ENCODE results near the gene AK8. TPM values are rescaled to one million over a fixed set of nuclear protein-coding genes. Genes with fewer than 3 reads are reported as not detected.

Gene AK8
- total RNA-seq, 1 donor from 2014 or later: 2.1 TPM

DNA sequence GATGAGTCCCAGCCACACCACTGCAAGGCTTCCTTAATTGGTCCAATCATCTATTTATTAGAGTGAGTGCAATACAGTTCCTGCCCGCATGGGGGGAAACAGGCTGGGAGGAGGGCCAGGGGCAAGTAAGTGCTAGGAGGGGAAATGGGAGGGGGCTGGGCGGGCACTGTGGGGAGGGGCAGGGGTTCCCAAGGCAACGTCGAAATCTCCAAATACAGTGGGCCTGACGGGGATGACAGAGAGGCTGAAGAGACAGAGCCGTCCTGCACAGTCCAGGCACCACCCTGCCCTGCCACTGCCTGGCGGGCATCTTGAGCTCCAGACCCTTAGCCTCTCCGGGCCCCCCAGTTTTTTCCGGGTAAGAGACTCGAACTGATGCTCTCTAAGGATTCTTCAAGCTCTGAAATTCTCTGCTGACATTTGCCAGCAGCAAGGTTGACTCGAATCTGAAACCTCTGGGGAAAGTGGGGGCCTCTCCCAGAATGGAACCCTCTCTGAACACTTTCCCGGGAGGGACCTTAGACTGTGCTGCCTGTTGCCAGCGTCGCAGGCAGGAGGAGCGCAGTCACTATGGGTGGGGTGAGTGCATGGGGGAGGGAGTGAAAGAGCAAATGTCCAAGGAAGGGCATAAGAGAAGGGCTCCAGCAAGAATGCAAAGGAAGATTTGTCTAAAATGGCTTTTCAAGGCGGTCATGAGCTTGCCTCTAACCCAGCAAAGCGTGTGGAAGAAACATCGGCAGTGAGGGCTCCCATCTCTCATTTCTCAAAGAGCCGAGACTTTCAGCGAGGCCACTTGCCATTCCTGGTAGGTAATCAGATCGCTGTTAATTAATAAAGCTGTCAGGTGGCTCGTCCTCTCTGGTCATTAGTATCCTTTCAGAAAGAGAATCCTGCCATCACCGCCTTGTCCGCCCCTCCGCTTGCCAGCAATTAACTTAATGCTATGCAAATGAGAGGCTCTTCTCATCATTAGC lies 108.9 kb downstream of the AK8 start:
- H3K27me3 Mint-ChIP-seq (ENCODE audit: low read depth): peaks cover 2% of the 10 kb centered on the region
- peak in 1 of 2 experiments; percentile 37 for DNase-seq (ENCODE audit: low spot score in 2 of 2, unreplicated experiment in 2 of 2)
- peak overlapping the region; percentile 94 for H3K4me3 Mint-ChIP-seq
- peaks cover 8% of the 10 kb centered on the region for H3K36me3 Mint-ChIP-seq
- H3K27ac Mint-ChIP-seq: peak overlapping the region; percentile 95
- TF ChIP-seq, protein P1, sequence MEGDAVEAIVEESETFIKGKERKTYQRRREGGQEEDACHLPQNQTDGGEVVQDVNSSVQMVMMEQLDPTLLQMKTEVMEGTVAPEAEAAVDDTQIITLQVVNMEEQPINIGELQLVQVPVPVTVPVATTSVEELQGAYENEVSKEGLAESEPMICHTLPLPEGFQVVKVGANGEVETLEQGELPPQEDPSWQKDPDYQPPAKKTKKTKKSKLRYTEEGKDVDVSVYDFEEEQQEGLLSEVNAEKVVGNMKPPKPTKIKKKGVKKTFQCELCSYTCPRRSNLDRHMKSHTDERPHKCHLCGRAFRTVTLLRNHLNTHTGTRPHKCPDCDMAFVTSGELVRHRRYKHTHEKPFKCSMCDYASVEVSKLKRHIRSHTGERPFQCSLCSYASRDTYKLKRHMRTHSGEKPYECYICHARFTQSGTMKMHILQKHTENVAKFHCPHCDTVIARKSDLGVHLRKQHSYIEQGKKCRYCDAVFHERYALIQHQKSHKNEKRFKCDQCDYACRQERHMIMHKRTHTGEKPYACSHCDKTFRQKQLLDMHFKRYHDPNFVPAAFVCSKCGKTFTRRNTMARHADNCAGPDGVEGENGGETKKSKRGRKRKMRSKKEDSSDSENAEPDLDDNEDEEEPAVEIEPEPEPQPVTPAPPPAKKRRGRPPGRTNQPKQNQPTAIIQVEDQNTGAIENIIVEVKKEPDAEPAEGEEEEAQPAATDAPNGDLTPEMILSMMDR (IDR thresholded peaks at IDR 0.05; ENCODE audit: unreplicated experiment): peak; percentile 45
- H3K4me1 Mint-ChIP-seq: peaks cover 13% of the 10 kb centered on the region
- H3K9me3 Mint-ChIP-seq: peaks cover 36% of the 10 kb centered on the region

DNA sequence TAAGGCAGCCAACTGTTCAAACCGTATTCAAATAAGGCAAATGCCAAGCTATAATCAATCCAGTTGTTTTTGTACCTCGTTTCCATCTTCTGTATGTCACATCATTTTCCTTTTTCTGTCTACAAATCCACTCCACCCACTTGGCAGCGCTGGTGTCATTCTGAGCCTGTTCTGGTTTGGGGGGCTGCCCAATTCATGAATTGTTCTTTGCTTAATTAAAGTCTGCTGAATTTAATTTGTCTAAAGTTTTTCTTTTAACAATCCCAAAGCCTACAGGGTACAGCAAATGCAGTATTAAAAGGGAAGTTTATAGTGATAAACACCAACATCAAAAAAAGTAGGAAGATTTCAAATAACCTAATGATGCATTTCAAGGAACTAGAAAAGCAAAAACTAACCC lies 114.5 kb downstream of the AK8 start:
- Mint-ChIP-seq H3K27ac (no peak overlapping the region), H3K4me3 (no peak overlapping the region), H3K36me3 (peaks cover 2% of the 10 kb centered on the region), H3K4me1 (peaks cover 2% of the 10 kb centered on the region), H3K9me3 (peaks cover 23% of the 10 kb centered on the region), H3K27me3 (ENCODE audit: low read depth) (peaks cover 4% of the 10 kb centered on the region)
- no peak for DNase-seq (ENCODE audit: low spot score in 2 of 2, unreplicated experiment in 2 of 2)
- TF ChIP-seq, protein P1 (IDR thresholded peaks at IDR 0.05; ENCODE audit: unreplicated experiment): no peak

DNA sequence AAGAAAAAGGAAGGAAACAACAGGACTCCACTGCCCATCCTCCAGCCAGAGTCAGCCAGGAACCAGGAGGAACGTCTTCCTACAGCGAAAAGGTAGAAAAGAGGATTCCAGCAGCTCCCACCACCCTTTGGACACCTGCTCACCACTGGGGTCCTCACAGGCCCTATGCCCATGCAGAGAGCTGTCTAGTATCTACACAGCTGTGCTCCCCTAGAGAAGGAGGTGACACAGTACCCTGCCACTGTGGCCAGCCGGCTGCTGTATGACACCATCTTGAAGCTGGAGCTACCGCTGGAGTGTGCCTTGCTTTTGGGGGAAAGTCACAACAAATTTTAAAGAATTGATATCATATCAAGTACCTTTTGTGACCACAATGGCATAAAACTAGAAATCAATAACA lies 115.2 kb downstream of the AK8 start:
- Mint-ChIP-seq H3K27me3 (ENCODE audit: low read depth) (peaks cover 4% of the 10 kb centered on the region), H3K4me3 (no peak overlapping the region), H3K9me3 (peaks cover 23% of the 10 kb centered on the region), H3K27ac (no peak overlapping the region), H3K36me3 (peaks cover 2% of the 10 kb centered on the region), H3K4me1 (no peaks in the 10 kb centered on the region)
- DNase-seq (ENCODE audit: low spot score in 2 of 2, unreplicated experiment in 2 of 2): no peak
- TF ChIP-seq, protein P1 (IDR thresholded peaks at IDR 0.05; ENCODE audit: unreplicated experiment): no peak

DNA sequence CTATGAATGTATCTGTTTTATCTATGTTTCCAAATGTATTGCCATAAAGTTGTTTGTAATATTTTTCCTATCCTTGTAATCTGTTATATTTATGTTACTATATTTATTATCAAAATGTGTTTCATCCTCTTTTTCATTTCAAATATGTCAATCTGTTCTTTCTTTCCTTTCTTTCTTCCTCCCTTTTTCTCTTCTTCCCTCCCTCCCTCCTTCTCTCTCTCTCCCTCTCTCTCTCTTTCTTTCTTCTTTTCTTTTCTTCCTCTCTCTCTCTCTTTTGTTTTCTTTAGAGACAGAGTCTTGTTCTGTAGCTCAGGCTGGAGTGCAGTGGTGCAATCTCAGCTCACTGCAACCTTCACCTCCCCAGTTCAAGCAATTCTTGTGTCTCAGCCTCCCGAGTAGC lies 116.5 kb downstream of the AK8 start:
- Mint-ChIP-seq H3K27me3 (ENCODE audit: low read depth) (peaks cover 4% of the 10 kb centered on the region), H3K4me1 (peaks cover 4% of the 10 kb centered on the region), H3K9me3 (peaks cover 14% of the 10 kb centered on the region), H3K36me3 (no peaks in the 10 kb centered on the region), H3K4me3 (no peak overlapping the region), H3K27ac (no peak overlapping the region)
- TF ChIP-seq, protein P1 (IDR thresholded peaks at IDR 0.05; ENCODE audit: unreplicated experiment): no peak
- DNase-seq (ENCODE audit: low spot score in 2 of 2, unreplicated experiment in 2 of 2): no peak

DNA sequence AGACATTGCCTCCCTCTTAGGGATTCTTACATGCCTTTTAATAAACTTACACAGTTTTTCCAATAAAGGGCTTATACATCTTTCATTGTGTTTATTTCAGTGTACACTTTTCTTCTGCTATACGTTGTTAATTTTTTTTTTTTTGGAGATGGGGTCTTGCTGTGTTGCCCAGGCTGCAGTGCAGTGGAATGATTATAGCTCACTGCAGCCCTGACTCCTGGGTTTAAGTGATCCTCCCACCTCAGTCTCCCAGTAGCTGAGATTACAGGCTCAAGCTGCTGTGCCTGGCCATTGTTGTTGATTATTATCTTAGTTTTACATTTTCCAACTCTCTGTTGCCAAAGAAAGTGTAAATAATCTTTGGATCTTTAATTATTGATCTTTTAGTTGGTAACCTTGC lies 118.0 kb downstream of the AK8 start:
- no peak overlapping the region for H3K4me3 Mint-ChIP-seq
- H3K27ac Mint-ChIP-seq: no peak overlapping the region
- no peak for DNase-seq (ENCODE audit: low spot score in 2 of 2, unreplicated experiment in 2 of 2)
- peaks cover 7% of the 10 kb centered on the region for H3K9me3 Mint-ChIP-seq
- H3K27me3 Mint-ChIP-seq (ENCODE audit: low read depth): peaks cover 4% of the 10 kb centered on the region
- TF ChIP-seq, protein P1 (IDR thresholded peaks at IDR 0.05; ENCODE audit: unreplicated experiment): no peak
- peaks cover 8% of the 10 kb centered on the region for H3K4me1 Mint-ChIP-seq
- H3K36me3 Mint-ChIP-seq: no peaks in the 10 kb centered on the region
